GM19099 (cell line): ENCODE results near the gene GREB1.

Experiments used
- POLR2A ChIP-seq: IDR thresholded peaks from 3 replicates; pipeline ENCODE4 v1.6.1; 2011; ENCODE audit warnings: low read depth; ENCODE audit not compliant: insufficient read length; ENCODE audit errors: extremely low read depth

Gene GREB1

GRCh38 chr2:11502740-11503292, 31.0 kb upstream of the GREB1 start:
- no peak for TF ChIP-seq POLR2A

DNA sequence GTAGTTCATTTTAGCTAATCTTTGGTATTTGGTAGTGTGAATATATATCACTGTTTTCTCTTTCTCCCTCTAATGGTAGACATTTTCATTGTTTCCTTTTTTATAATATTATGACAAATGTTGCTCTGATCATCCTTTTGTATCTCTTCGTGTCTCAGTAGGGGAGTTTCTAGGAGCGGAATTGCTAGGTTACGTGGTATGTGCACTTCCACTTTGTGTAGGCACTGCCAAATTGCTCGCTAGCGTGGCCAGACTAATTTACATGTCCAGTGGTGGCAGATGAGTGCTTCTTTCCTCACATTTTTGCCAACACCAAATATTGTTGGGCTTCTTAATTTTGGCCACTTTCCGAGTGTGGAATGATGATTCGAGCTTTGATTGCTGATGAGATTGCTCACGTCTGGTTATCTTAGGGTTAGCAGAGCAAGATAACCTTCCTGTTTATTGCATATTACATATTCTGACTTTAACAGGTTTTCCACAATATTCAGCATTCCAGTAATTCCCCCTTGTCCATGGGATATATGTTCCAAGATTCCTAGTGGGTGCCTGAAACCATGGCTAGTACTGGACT, 30.4 kb upstream of the GREB1 start:
- no peak for TF ChIP-seq POLR2A

GRCh38 chr2:11505652-11506610, 27.9 kb upstream of the GREB1 start:
- TF ChIP-seq POLR2A, result no peak

DNA sequence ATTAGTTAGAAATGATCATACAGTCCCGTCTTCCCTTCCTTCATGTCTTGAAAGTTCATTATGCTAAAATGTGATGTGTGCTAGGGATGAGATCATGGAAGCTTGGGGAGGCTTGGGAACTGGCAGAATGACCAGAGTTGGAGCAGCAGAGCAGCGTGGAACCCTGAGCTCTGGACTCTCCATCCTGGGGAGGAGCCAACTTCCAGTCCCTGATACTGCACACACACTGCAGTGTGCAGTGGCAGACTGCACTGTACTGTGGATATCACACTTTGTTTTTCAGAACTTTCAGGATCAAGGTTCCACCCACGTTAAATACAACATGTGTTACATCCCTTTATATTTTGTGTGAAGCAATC, 27.3 kb upstream of the GREB1 start:
- TF ChIP-seq POLR2A, result no peak

DNA sequence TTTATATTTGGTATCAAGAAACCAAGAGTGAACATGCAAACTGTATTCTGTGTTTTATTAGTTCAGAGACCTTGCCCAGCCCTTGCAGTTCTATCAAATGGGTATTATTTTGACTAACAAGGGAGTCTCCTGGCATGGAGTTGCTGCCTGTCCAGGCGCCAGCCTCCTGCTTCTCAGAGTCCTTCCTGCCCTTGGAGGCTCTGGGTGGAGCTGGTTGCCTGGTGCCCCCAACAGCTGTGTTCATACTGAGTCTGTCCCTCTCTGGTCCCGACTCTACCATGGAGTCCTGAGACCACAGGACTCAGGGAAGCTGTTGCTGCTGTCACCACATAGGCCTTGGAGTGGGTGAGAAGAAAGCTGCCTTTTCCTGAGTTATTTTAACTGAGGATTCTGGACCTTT, 26.3 kb upstream of the GREB1 start:
- no peak for TF ChIP-seq POLR2A

DNA sequence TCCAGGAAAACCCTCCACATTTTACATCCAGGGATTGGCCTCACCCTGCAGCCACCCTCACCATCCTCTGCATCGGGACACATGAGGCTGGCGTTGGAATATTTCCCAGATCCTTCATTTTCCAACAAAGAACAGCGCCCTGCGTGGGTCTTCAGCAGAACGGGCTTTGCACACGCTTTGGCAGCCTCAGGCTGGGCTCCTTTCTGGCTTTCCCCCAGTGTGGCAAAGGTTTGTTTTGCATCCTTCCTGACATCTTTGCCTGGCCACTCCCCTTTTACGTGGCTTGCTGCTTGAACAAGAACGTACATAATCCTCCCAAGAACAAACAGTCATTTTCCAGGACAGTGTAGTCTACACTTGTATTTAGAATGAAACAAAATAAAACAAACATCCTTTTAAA, 25.6 kb upstream of the GREB1 start:
- TF ChIP-seq POLR2A, result no peak

DNA sequence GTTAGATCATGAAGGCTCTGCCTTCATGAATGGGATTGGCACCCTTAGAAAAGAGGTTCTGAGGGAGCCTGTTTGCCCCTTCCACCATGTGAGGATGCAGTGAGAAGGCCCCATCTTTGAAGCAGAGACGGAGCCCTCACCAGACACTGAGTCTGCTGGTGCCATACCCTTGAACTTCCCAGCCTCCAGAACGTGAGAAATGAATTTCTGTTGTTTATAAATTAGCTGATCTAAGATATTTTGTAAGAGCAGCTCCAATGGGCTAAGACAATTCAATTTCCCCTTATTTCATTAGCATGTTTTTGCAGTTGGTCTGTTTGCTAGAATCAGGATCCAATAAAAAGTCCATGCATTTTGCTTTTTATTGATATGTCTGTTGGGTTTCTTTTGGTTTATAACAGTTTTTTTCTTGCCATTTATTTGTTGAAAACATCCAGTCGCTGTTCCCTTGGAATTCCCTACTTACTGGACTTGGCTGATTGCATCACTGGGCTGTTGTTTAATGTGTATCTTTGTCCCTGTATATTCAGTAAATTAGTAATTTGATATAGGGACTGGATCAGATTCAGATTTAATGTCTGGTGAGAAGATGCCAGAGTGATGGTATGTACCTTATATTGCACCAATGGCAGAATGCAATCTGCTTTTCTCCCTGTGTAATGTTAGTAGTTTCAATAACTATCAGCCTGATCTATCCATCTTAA, 24.0 kb upstream of the GREB1 start:
- TF ChIP-seq POLR2A, result no peak

- TF ChIP-seq POLR2A, result no peak
Observed at GRCh38 chr2:11512431-11512830, 21.4 kb upstream of the GREB1 start.

DNA sequence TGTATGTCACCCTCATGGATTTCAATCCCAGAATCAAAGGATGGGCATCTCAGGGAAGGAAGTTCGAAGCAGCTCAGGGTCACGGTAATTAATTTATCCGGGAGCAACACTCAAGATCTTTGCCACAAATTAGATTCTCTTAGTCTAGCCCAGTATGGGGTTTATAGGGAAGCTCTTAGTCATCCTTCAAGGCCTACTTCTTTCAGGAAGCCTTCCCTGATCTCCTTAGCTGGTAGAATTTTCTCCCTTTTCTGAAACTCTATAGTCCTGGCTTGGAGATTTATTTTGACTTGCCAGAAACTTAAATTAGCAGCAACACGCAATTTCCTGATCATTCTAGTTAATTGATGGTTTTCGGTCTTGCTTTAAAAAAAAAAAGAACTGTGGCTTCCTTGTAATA, 20.5 kb upstream of the GREB1 start:
- TF ChIP-seq POLR2A, result no peak

GRCh38 chr2:11514081-11514730, 19.6 kb upstream of the GREB1 start:
- no peak for TF ChIP-seq POLR2A

DNA sequence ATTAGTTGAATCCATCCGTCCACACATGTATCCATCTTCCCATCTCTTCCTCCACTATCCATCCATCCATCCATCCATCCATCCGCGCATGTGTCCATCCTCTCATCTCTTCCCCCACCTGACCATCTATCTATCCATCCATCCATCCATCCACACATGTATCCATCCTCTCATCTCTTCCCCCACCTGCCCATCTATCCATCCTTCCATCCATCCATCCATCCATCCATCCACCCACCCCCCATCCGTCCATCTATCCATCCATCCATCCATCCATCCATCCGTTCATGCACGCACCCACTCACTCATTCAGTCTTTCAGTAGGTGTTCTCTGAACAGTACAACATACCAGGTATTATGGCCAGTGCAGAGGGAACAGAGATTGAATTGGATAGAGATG, 18.9 kb upstream of the GREB1 start:
- no peak for TF ChIP-seq POLR2A

- no peak for TF ChIP-seq POLR2A
Observed at GRCh38 chr2:11515490-11515981, 18.3 kb upstream of the GREB1 start.

DNA sequence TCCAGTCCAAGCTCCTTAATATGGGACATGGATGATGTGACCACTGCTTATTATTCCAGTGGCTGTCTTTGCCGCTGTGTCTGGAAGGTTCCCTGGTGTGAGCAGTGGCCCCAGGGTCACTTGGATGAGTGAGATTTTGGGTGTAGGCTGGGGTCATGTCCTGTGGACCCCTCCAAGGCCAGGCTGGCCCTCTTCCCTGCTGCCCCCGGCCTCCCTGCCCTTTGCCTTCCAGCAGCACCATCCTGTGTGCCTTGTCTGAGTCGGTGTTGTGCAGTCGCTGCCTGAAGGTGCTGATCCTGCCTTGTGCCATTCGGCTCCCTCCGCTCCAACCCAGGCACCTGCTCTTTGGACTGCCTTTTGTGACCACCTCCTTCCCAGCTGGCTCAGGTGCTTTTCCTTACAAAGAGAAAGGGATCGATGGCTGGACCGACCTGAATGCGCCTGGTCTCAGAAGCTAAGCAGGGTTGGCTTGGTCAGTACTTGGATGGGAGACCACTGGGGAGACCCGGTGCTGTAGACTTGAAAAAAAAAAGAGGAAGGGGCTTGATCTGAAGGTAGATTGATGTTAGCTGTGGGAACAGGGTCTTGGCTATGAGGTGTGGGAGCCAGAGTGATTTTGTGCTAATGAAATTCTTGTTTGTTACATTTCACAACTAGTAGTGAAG, 16.7 kb upstream of the GREB1 start:
- TF ChIP-seq POLR2A, result no peak

DNA sequence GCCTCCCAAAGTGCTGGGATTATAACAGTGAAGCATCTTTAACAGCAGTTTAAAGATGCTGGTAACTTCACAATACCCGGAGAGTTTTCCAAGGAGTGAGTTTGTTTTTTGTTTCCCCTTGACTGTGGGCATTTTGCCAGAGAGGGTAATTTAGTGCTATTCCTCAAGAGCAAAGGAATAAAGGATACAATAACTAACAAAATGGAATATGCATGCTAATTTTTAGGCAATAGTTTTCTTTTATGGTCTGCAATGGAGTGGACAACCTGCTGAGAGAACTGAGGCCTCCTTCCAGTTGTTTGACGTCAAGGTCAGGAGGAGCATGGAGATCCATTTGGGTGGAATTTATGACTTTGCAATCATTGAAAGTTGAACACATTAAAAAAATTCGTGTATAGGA, 15.9 kb upstream of the GREB1 start:
- TF ChIP-seq POLR2A, result no peak

DNA sequence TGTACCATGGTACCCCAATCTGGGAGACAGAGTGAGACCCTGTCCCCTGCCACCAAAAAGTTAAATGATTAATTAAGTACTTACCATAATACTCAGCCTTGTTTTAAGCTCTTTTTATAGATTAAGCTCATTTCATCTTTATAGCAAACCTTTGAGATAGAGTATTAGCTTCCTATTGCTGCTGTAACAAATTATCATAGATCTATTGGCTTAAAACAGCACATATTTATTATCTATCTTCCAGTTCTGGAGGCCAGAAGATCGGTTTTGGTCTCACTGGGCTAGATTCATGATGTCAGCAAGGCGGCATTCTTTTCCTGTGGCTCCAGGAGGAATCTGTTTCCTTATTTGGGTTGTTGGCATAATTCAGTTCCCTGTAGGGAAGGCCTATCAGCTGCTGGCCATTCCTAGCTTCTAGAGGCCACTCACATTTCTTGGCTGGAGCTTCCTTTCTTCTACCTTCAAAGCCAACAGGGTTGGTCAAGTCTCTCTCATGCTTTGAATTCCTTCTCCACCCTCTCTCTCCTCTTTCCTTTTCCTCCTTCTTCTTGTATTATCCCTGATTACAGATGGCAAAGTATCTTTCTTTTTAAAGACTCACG, 13.7 kb upstream of the GREB1 start:
- no peak for TF ChIP-seq POLR2A

DNA sequence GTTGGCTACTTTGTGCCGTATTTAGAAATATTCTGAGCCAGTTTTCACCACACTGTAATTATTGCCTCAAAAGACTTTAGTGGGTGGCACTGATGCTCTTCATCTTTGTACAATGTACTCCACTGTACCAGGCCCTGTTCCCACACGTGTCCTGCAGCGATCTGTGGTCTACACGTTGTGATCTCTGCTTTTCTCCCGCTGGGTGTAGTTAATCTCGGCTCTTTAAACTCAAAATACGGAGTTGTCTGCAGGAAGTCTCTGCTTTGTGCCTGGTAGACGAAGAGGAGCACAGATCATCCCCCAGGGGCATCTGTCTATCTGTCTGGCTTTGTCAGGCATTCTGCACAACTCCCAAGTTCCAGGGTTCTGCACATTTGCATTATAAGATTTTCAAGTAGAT, 12.1 kb upstream of the GREB1 start:
- TF ChIP-seq POLR2A, result no peak
